Measurements from ENCODE around the gene CDR2. TPM values are rescaled to one million over a fixed set of nuclear protein-coding genes. Genes with fewer than 3 reads are reported as not detected.

CDR2 gene
- total RNA-seq, 4 donors from 2014 or later: 20.1 to 26.8 (median 25.3) TPM

GRCh38 chr16:22346483-22346882 lies 27.9 kb downstream of the CDR2 start:
- no peak for ATAC-seq (ENCODE audit: low FRiP score)
- no peak for DNase-seq (ENCODE audit: low spot score)
- no peak for TF ChIP-seq CTCF (IDR thresholded peaks at IDR 0.05)

- ATAC-seq (ENCODE audit: low FRiP score): no peak
- no peak for DNase-seq (ENCODE audit: low spot score)
- TF ChIP-seq CTCF (IDR thresholded peaks at IDR 0.05): no peak
Measured at GRCh38 chr16:22342082-22342481, 32.3 kb downstream of the CDR2 start.

GRCh38 chr16:22340945-22341344 lies 33.5 kb downstream of the CDR2 start:
- DNase-seq (ENCODE audit: low spot score): no peak
- no peak for ATAC-seq (ENCODE audit: low FRiP score)
- TF ChIP-seq CTCF (IDR thresholded peaks at IDR 0.05): no peak

- DNase-seq (ENCODE audit: low spot score) (no peak), ATAC-seq (ENCODE audit: low FRiP score) (no peak)
- no peak for TF ChIP-seq CTCF (IDR thresholded peaks at IDR 0.05)
Measured at GRCh38 chr16:22337849-22338635, 36.4 kb downstream of the CDR2 start.

GRCh38 chr16:22337045-22337444 lies 37.4 kb downstream of the CDR2 start:
- no peak for TF ChIP-seq CTCF (IDR thresholded peaks at IDR 0.05)

GRCh38 chr16:22336581-22336980 lies 37.8 kb downstream of the CDR2 start:
- ATAC-seq (ENCODE audit: low FRiP score) (no peak), DNase-seq (ENCODE audit: low spot score) (no peak)
- no peak for TF ChIP-seq CTCF (IDR thresholded peaks at IDR 0.05)

More at GRCh38 chr16:22337045-22337444, 37.4 kb downstream of the CDR2 start:
- ATAC-seq (ENCODE audit: low FRiP score) (no peak), DNase-seq (ENCODE audit: low spot score) (no peak)

- no peak for TF ChIP-seq CTCF (IDR thresholded peaks at IDR 0.05)
- no peak for ATAC-seq (ENCODE audit: low FRiP score)
Measured at GRCh38 chr16:22335668-22336246, 38.7 kb downstream of the CDR2 start.

More at GRCh38 chr16:22335668-22336246, 38.7 kb downstream of the CDR2 start:
- DNase-seq (ENCODE audit: low spot score): no peak
